GM21576 (cell line): ENCODE results near the gene TNFRSF12A.
A peak's percentile ranks its signal among the peaks of the same experiment; 100 is the strongest.
"Not testable (repeated sequence)": the region's sequence is repeated elsewhere in the genome, so short reads cannot be mapped to it uniquely, and the experiment has no call there.

Experiments
- ATAC-seq: cut with Tn5 transposase; IDR thresholded peaks from one replicate; pipeline ENCODE4 v1.9.1; 2021; ENCODE audit warnings: mild to moderate bottlenecking, moderate library complexity; ENCODE audit not compliant: unreplicated experiment

Gene TNFRSF12A

DNA sequence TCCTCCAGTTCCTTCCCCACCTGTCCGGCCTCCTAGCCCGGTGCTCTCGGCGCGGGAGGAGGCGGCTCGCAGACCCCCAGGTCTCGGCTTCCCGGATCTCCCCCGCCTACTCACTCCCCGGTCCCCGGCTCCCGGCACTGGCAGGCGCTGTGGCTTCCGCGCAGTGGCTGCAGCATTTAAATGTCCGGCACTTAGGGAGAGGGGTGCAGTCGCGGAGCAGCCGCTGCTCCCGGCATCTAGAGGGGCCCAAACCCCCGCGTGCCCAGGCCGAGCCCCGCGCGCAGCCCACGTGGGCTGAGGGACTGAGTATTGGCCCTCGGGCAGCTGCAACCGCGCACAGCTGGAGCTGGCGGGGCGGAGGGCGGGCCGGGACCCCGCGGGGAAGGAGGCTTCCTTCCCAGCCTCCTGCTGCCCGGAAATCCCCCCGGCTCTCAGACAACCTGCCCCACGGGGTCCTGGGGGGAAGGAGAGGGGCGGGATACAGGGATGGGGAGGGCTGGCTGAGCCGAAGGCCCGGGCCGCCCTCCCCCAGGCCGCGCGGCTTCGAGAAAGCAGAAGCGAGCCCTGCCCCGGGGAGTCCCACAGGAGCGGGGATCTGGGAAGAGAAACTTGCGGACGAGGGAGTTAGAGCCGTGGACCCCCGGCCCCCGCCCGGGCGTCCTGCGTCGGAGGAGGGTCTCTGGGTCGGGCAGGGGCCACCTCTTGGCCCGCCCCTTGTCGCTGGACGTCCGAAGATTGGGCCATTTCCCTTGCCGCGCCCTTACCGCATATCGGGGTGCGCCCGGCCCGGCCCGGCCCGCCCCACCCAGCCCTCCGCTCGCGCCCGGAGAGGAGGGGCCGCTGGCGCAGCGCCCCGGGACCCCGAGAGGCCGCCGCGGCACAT is 25.8 kb downstream of the TNFRSF12A start, which contains the start of gene MMP25:
TSS of gene MMP25 (plus strand) at position 804 of the 883 bp plus-strand sequence. CDS start 357 bp downstream, outside the sequence.
- no peak for ATAC-seq

DNA sequence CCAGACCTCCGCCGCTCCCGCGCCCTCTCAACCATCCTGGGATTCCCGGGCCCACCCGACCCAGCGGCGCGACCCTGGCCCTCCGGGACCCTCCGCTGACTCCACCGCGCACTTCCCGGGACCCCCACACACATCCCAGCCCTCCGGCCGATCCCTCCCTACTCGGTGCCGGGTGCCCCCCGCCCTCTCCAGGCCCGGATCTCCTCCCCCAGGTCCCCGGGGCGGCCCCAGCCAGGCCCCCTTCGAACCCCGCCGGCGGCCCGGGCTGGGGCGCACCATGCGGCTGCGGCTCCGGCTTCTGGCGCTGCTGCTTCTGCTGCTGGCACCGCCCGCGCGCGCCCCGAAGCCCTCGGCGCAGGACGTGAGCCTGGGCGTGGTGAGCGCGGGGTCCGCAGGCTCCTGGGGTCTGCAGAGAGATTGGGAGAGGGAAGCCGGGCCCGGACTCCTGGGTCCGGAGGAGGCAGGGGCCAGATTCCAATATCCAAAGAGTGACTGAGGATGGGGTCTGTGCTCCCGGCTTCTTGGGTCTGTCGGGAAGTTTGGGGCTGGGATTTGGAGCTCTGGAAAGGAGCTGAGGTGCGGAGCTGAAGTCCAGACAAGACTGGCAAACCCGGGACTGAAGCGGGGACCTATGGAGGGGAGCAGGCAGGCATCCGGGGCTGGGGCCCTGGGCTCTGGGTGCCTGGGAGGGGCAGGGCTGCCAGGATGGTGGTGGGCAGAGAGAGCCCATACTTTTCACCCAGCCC is 26.6 kb downstream of the TNFRSF12A start:
- ATAC-seq, result no peak

DNA sequence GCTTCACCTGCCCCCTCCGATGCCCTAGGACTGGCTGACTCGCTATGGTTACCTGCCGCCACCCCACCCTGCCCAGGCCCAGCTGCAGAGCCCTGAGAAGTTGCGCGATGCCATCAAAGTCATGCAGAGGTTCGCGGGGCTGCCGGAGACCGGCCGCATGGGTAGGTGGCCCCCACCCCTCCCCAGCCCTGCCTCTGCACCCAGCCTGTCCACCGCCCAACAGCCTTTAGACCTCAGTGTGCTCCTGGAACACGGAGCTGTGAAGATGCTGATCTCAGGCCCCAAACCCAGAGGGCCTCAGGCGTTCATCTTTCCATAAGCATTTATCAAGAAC is 27.2 kb downstream of the TNFRSF12A start:
- no peak for ATAC-seq

DNA sequence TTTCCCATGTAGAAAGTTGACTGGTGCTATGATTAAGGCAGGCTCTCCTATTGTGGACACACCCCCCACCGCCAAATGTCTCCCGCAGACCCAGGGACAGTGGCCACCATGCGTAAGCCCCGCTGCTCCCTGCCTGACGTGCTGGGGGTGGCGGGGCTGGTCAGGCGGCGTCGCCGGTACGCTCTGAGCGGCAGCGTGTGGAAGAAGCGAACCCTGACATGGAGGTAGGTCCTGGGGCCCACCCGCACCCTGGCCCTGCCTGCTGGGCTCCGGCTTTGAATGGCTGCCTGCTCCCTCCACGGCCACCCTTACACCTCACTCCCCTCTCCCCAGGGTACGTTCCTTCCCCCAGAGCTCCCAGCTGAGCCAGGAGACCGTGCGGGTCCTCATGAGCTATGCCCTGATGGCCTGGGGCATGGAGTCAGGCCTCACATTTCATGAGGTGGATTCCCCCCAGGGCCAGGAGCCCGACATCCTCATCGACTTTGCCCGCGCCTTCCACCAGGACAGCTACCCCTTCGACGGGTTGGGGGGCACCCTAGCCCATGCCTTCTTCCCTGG is 29.8 kb downstream of the TNFRSF12A start:
- no peak for ATAC-seq

DNA sequence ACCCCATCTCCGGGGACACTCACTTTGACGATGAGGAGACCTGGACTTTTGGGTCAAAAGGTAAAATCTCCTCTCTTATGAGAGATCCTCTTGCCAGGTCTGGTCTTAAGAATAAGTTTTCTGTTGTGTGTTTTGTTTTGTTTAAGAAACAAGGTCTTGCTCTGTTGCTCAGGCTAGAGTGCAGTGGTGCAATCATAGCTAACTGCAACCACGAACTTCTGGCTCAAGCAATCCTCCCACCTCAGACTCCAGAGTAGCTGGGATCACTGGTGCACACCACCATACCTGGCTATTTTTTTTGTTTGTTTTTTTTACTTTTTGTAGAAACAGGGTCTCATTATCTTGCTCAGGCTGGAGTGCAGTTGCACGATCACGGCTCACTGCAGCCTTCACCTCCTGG is 30.3 kb downstream of the TNFRSF12A start:
- ATAC-seq, result no peak

DNA sequence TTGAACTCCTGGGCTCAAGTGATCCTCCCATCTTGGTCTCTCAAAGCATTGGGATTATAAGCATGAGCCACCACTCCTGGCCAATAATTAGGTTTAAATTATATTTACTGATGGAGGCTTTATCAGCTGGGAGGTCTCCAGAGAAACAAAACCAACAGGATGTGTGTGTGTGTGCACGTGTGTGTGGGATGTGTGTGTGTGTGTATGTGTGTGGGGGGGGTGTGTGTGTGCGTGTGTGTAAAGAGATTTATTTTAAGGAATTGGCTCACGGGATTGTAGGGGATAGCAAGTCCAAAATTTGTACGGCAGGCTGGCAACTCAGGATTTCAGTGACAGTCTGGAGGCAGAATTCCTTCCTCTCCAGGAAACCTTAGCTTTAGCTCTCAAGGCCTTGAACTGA is 30.8 kb downstream of the TNFRSF12A start:
- no peak for ATAC-seq

DNA sequence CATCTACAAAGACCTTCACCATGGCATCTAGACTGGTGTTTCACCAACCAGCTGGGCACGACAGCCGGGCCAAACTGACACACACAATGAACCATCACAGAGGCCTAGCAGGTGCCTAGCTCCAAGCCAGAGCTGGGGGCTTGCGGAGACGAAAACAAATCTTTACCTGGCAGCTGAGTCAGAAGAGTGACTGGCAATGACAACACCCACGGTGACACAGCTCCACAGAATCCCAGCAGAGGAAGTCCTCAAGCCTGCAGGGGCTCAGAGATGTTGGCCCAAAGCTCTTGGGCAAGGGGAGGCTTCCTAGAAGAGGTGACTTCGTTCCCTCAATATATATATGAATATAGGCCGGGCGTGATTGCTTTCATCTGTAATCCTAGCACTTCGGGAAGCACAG is 31.3 kb downstream of the TNFRSF12A start:
- no peak for ATAC-seq

DNA sequence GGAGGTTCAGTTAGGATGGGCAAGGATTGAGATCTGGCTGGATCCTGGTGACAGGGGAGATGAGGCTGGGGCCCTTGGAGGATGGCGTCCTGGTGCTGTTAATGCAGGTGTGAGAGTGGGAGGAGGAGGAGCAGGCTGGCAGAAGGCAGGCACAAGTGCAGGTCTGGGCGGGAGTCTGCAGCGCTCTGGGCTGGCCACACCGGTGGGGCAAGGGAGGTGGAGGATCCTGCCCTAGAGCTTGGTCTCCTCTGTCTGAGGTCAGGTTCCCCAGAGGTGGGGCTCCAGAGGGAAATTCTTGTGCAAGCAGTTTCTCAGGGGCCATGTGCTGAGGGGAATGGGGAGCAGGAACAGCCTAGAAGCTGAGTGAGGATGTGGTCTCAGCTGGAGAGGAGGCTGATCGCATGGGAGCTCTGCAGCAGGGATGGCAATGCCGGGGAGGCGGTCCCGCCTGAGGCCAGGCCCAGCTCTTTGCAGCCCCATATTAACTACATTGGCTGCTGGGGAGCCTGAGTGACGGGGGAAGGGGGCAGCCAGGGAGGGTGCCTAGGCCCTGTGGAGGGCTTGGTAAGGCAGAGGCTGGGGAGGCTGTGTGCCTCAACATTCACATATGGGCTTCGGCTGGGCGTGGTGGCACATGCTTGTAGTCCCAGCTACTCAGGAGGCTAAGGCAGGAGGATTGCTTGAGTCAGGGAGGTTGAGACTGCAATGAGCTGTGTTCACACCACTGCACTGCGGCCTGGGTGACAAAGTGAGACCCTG is 32.6 kb downstream of the TNFRSF12A start:
- not testable (repeated sequence) for ATAC-seq

DNA sequence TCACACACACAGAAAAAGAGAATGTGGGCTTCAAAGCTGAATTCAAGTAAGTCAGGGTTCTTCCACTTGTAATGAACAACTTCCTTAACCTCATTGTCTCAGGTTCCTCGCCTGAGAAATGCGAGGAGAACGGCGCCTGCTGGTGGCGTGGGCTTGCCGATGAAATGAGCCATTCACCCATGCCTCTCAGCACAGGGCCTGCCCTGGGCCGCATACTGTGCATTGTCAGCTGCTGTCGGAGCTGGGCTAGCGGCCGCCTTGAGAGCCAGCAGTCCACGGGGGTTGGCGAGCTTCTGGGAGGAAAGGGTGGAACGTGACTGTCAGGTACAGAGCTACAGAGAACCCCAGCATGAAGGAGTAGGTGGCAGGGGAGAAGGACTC is 33.2 kb downstream of the TNFRSF12A start:
- ATAC-seq, result not testable (repeated sequence)

DNA sequence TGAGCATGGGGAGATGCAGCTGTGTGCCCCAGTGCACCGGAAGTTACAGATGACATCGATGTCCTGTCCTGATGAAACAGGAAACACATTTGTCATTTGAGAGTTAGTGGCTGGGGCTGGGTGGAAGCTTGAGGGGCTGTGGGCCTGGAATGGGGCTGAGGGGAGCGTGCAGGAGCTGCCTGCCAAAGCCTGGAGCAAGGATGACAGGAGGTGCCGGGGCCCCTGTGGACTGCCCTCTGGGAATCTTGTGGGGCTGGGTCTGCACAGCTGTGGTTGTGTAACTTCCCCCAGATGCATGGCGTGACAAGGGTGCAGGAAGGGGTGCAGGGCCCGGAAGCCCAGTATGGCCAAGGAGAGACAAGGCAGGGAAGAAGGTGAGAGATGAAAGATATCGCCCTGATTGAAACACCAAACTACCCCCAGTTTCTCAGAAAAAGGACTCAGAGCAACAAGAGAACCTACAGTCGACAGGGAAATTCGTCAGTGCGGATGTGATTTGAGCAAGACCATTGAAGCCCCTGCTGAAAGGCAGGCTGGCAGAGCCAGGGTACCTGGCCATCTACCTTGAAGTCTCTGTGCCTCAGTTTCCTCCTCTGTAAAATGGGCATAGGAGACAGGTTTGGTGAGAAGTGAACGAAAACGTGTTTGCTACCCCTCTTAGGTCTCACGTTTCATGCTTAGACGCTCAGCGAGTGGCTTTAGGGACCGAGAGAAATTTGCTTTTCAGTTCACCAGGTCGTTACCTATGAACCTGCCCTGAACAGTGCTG is 35.0 kb downstream of the TNFRSF12A start:
- ATAC-seq, result no peak

DNA sequence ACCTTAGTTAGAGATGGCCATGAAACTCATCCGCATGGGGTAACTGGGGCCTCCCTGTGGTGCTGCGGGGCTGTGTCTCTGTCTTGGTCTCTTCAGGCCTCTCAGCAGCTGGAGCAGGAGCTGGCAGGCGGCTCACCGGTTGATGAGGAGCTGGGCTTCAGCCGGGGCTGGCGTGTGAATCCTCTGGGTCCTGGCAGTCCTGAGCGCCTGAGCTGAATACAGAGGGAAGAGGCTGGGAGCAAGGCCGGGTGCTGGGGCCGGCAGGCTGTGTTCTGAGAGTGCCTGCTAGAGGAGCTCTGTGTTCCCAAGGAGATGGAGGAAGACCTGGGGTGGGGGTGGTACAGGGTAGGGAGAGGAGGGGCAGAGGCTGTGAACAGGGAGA is 35.6 kb downstream of the TNFRSF12A start:
- ATAC-seq, result not testable (repeated sequence)

DNA sequence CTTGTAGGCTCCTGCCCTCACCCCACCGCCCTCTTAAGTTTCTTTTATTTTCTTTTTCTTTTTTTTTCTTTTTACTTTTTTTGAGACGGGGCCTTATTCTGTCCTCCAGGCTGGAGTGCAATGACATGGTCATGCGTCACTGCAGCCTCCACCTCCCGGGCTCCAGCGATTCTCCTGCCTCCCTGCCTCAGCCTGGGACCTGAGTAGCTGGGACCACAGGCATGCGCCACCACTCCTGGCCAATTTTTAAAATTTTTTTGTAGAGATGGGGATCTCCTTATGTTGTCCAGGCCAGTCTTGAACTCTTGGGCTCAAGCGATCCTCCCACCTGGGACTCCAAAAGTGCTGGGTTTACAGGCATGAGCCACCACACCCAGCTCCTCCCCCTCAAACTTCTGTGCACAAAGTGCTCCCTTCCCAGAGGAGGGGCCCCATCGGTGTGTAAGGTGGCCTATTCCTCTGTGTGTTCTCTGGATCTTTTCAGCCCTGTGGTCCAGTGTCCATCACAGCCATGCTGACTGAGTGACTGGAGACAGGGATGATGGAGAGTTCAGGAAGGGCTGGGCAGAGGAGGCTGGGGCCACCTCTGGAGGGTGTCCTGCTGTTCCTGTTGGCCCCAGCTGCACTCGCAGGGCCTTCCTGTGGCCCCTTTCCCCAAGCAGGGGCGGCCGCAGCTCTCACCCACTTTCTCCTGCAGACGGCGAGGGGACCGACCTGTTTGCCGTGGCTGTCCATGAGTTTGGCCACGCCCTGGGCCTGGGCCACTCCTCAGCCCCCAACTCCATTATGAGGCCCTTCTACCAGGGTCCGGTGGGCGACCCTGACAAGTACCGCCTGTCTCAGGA is 36.4 kb downstream of the TNFRSF12A start:
- no peak for ATAC-seq

DNA sequence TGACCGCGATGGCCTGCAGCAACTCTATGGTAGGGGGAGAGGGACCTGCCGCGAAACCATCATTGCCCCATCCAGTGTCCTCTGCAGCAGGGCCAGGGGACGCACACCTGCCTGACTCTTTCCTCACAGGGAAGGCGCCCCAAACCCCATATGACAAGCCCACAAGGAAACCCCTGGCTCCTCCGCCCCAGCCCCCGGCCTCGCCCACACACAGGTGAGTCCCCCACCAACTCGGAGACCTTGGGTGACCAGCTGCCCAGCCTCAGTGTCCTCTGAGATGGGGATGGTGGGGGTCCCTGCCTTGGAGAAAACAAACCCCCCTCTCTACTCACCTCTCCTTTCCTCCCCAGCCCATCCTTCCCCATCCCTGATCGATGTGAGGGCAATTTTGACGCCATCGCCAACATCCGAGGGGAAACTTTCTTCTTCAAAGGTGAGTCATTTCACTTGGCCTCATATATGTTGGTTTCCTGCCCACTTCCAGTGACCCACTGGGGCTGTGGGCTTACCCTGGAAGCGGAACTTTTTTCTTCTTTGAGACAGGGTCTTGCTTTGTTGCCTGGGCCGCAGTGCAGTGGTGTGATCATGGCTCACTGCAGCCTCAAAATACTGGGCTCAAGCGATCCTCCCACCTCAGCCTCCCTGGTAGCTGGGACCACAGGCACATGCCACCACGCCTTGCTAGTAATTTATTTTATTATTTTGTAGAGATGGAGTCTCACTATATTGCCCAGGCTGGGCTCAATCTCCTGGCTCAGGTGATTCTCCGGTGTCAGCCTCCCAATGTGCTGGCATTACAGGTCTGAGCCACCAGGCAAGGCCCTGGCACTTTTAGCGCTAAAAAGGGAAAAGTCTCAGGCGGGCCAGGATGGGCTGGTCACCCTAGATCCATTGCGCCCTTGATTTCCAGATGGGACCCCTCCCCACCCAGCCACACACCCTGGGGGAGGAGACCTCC is 37.3 kb downstream of the TNFRSF12A start:
- no peak for ATAC-seq

DNA sequence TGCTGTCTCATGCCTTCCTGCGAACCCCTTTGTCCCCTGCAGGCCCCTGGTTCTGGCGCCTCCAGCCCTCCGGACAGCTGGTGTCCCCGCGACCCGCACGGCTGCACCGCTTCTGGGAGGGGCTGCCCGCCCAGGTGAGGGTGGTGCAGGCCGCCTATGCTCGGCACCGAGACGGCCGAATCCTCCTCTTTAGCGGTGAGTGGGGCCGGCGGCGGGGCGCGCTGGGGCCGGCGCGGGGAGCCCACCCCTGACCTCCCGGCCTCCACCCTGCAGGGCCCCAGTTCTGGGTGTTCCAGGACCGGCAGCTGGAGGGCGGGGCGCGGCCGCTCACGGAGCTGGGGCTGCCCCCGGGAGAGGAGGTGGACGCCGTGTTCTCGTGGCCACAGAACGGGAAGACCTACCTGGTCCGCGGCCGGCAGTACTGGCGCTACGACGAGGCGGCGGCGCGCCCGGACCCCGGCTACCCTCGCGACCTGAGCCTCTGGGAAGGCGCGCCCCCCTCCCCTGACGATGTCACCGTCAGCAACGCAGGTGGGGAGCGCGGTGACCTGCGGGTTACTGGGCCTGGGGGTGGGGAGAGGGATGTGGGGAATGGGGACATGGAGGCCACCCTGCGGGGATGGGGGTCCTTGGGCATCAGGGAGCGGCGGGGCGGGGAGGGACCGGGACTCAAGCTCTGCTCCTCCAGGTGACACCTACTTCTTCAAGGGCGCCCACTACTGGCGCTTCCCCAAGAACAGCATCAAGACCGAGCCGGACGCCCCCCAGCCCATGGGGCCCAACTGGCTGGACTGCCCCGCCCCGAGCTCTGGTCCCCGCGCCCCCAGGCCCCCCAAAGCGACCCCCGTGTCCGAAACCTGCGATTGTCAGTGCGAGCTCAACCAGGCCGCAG is 38.2 kb downstream of the TNFRSF12A start:
- peak; percentile 35 for ATAC-seq

DNA sequence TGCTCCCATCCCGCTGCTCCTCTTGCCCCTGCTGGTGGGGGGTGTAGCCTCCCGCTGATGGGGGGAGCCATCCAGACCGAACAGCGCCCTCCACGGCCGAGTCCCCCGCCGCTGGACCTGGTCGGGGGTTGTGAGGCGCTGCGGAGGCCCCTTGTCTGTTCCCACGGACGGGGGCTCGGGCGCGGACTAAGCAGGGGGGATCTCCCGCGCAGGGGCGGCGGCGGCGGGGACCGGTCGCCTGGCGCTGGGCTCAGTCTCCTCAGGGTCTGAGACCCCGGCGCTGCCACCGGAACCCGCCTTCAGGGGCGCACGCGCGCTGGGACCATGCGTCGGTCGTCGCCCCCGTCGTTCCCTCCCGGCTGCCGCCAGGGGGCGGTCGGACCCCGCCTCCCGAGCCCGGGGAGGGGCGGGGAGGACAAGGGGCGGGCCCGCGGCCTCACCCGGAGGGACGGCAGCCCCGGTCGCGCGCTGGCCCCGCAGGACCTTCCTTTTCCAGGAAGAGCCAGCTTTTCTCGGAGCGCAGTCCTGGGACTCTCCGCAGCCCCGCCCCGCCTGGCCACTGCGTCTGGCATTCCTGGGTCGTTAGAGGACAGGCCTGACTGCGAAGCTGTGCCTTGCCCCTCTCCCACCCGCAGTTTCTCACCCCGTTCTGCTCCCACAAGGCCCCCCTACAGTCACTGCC is 39.0 kb downstream of the TNFRSF12A start:
- ATAC-seq, result peak; percentile 73

DNA sequence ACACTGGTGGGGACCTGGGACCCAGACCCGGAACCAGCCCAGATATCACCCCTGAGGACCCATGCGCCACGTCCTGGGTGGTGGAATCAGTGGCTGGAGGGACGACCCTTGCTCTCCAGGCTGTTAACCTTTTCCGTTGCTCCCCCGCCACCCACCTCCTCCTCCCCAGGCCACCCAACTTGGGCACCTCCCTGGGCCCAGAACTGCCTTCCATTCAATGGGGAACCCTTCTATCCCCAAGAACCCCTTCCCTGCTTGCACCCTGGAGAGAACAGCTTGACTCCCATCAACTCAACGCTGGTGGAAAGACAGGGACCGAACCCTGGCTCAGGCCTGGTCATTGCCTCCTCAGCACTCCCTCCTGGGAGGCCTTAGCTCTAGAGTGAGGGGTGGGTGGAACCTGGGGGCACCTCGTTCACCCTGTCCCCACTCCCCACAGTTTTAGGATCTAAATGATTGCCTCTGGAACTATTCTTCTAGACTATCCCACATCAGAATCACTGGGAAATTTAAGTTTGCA is 39.6 kb downstream of the TNFRSF12A start:
- no peak for ATAC-seq
